Adrenal gland (tissue), 5 donors: ENCODE measurements around the gene SIVA1.

Source experiments
- CTCF ChIP-seq, 6 experiments: fragments of 450-650 bp in 4 of 6; fragments of 200-600 bp in 2 of 6; sonication (generic) in 1 of 6; IDR thresholded peaks; 1 replicate in 5 of 6; 2 replicates in 1 of 6; pipeline versions ENCODE4 v1.5.1 to v1.8.0; 2016 to 2021; ENCODE audit warnings: antibody characterized with exemption in 6 of 6, mild to moderate bottlenecking in 2 of 6, moderate library complexity in 1 of 6
- POLR2A ChIP-seq, 2 donors: fragments of 450-650 bp; IDR thresholded peaks; one replicate each; pipeline ENCODE4 v1.6.1; 2017; ENCODE audit warnings: antibody characterized with exemption in 2 of 2, mild to moderate bottlenecking in 2 of 2, moderate library complexity in 1 of 2
- donor health status: DM: no; HTN: no; CAD: no.

GRCh38 chr14:104739546-104740516 is 13.1 kb upstream of the SIVA1 start:
- no peak for TF ChIP-seq POLR2A (IDR thresholded peaks at IDR 0.05)
- no peak for TF ChIP-seq CTCF (IDR thresholded peaks at IDR 0.05)
